Cardiac muscle cell (in vitro differentiated cells and primary cell): ENCODE results near the gene PPIL3. TPM values are rescaled to one million over a fixed set of nuclear protein-coding genes. Genes with fewer than 3 reads are reported as not detected.

ENCODE experiments used
- DNase-seq, 2 donors: peaks; one replicate each; pipeline versions ENCODE4 v3.0.0 to v3.0.0-alpha.2; 2010 to 2017; ENCODE audit warnings: low read depth in 1 of 2, low spot score in 1 of 2
- H3K27ac ChIP-seq: fragments of 200-600 bp; sonication (generic); 2 replicates; pipeline ENCODE4 v1.5.1; 2016
- H3K27me3 ChIP-seq: fragments of 200-600 bp; sonication (generic); 2 replicates; pipeline ENCODE4 v1.6.0; 2016; ENCODE audit warnings: control low read depth
- H3K36me3 ChIP-seq: fragments of 200-600 bp; sonication (generic); 2 replicates; pipeline ENCODE4 v1.5.1; 2016; ENCODE audit warnings: control low read depth
- H3K4me1 ChIP-seq: fragments of 200-600 bp; sonication (generic); 2 replicates; pipeline ENCODE4 v1.8.1; 2017; ENCODE audit warnings: low read depth, mild to moderate bottlenecking, mixed run types
- H3K4me3 ChIP-seq: fragments of 200-600 bp; sonication (generic); 2 replicates; pipeline ENCODE4 v1.5.1; 2016; ENCODE audit warnings: mild to moderate bottlenecking
- H3K9me3 ChIP-seq: fragments of 200-600 bp; sonication (generic); 2 replicates; pipeline ENCODE4 v1.5.1; 2017; ENCODE audit warnings: low read depth, mild to moderate bottlenecking, control low read depth
- polyA plus RNA-seq: library from polyadenylated mRNA; unstranded; fragments of >200 nt; fragmentation: Nextera tagmentation; extraction: Ambion mirVana; gene quantifications from 2 replicates; pipeline ENCODE4 v1.2.1, GENCODE V29; 2016
- total RNA-seq: library from RNA; depleted of rRNA; stranded (reverse); fragments of >200 nt; gene quantifications from 2 replicates; pipeline ENCODE4 v1.2.3, GENCODE V29; 2016
- TF ChIP-seq, protein P1 (sequence below): IDR thresholded peaks from 2 replicates; pipeline ENCODE4 v1.5.1; 2012; ENCODE audit warnings: low read depth, mild to moderate bottlenecking, low read length

The PPIL3 gene
- 64.8 and 82.6 TPM in 2 replicates for total RNA-seq
- 68.8 and 77.5 TPM in 2 replicates for polyA plus RNA-seq

- no peaks in the 10 kb centered on the region for H3K9me3 ChIP-seq
- peaks cover 14% of the 10 kb centered on the region for H3K36me3 ChIP-seq
- DNase-seq, result peak; percentile 98
- TF ChIP-seq, protein P1, sequence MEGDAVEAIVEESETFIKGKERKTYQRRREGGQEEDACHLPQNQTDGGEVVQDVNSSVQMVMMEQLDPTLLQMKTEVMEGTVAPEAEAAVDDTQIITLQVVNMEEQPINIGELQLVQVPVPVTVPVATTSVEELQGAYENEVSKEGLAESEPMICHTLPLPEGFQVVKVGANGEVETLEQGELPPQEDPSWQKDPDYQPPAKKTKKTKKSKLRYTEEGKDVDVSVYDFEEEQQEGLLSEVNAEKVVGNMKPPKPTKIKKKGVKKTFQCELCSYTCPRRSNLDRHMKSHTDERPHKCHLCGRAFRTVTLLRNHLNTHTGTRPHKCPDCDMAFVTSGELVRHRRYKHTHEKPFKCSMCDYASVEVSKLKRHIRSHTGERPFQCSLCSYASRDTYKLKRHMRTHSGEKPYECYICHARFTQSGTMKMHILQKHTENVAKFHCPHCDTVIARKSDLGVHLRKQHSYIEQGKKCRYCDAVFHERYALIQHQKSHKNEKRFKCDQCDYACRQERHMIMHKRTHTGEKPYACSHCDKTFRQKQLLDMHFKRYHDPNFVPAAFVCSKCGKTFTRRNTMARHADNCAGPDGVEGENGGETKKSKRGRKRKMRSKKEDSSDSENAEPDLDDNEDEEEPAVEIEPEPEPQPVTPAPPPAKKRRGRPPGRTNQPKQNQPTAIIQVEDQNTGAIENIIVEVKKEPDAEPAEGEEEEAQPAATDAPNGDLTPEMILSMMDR, result no peak
- no peaks in the 10 kb centered on the region for H3K27me3 ChIP-seq
- H3K4me1 ChIP-seq, result peaks cover 9% of the 10 kb centered on the region
- peak within 1 kb of the TSS; percentile 85 for H3K4me3 ChIP-seq
- peak within 1 kb of the TSS; percentile 99 for H3K27ac ChIP-seq
These were observed at the start of gene PPIL3, which contains the start of gene NIF3L1 for GRCh38 chr2:200888704-200889625. PPIL3 (minus strand) TSS chr2:200889077; CDS start chr2:200887615, 1,462 bp downstream. NIF3L1 (plus strand) TSS chr2:200889371; CDS start chr2:200891944, 2,573 bp downstream.

DNA sequence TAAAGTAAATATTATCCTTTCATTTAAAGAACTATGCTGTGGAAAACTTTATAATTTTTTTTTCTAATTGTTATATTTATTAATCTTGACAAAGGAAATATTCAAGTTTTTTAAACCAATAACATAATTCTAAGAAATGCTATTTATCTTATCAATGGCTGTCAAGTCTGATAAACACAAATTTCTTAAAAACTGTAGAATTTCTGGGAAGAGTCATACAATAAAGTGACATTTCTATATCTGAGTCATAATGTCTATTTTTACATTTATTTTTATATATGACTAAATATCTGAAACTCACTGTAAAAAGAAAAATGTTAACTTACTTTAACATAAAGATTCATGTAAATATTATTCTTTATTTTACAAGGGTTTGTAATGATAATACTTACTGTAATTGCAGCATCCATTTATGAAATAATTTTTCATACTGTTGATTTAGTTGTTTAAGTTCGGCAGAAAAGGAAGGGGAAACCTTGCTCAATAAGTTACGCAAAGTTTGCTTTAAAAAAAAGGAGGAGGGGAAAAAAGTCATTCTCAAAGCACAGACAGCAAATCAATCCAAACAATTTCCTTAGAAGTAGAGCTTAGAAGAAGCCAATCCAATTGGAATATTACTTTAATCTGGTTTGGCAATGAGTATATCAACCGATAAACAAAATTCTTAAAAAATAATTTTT lies 42.2 kb upstream of the PPIL3 start:
- peak in 1 of 2 donors; percentile 41 for DNase-seq
- H3K36me3 ChIP-seq, result peaks cover 46% of the 10 kb centered on the region
- H3K4me3 ChIP-seq, result no peak overlapping the region
- TF ChIP-seq, protein P1, result no peak
- H3K9me3 ChIP-seq, result no peaks in the 10 kb centered on the region
- H3K27ac ChIP-seq, result no peak overlapping the region
- H3K27me3 ChIP-seq, result no peaks in the 10 kb centered on the region
- H3K4me1 ChIP-seq, result no peaks in the 10 kb centered on the region

GRCh38 chr2:200929334-200930249 lies 40.7 kb upstream of the PPIL3 start:
- DNase-seq, result no peak
- H3K27me3 ChIP-seq, result no peaks in the 10 kb centered on the region
- no peaks in the 10 kb centered on the region for H3K9me3 ChIP-seq
- H3K4me1 ChIP-seq, result no peaks in the 10 kb centered on the region
- H3K27ac ChIP-seq, result no peak overlapping the region
- peaks cover 47% of the 10 kb centered on the region for H3K36me3 ChIP-seq
- H3K4me3 ChIP-seq, result no peak overlapping the region
- TF ChIP-seq, protein P1, result no peak

DNA sequence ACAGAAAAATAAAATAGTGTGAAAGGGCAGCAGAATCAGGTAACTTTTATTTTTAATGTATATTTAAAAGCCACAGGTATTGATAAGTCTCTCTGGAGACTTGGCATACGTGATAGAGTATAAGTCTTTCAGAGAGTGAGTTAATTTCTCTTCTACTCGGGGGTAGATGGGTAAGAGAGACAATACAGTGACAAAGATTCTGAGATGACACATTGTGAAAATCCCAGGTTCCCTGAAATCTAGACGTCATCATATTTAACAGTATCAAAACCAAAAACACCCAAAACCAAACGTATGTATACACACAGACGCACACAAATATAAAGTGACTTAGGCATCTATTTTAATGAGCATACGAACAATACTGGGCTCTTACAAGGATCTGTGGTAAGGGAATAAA lies 33.6 kb upstream of the PPIL3 start:
- DNase-seq, result no peak
- Histone ChIP-seq H3K36me3 (peaks cover 61% of the 10 kb centered on the region), H3K27ac (no peak overlapping the region), H3K4me1 (no peaks in the 10 kb centered on the region), H3K4me3 (no peak overlapping the region), H3K27me3 (no peaks in the 10 kb centered on the region), H3K9me3 (no peaks in the 10 kb centered on the region)
- TF ChIP-seq, protein P1, result no peak

GRCh38 chr2:200913654-200914053 lies 24.8 kb upstream of the PPIL3 start:
- Histone ChIP-seq H3K4me3 (no peak overlapping the region), H3K36me3 (peaks cover 53% of the 10 kb centered on the region), H3K27ac (no peak overlapping the region), H3K4me1 (no peaks in the 10 kb centered on the region), H3K27me3 (no peaks in the 10 kb centered on the region), H3K9me3 (no peaks in the 10 kb centered on the region)
- DNase-seq, result peak in 1 of 2 donors; percentile 25
- TF ChIP-seq, protein P1, result no peak
